Peyer's patch (tissue), 4 donors: ENCODE results near the gene CCN2.

Experiments
- CTCF ChIP-seq, 6 experiments: fragments of 450-650 bp in 4 of 6; fragments of 200-600 bp in 2 of 6; sonication (generic) in 1 of 6; IDR thresholded peaks; one replicate each; pipeline ENCODE4 v1.5.1; 2017 to 2019; ENCODE audit warnings: antibody characterized with exemption in 6 of 6, mild to moderate bottlenecking in 3 of 6, moderate library complexity in 1 of 6
- POLR2A ChIP-seq, 2 donors: fragments of 450-650 bp; IDR thresholded peaks; one replicate each; pipeline ENCODE4 v1.5.1; 2017; ENCODE audit warnings: antibody characterized with exemption in 2 of 2, mild to moderate bottlenecking in 2 of 2, moderate library complexity in 2 of 2

DNA sequence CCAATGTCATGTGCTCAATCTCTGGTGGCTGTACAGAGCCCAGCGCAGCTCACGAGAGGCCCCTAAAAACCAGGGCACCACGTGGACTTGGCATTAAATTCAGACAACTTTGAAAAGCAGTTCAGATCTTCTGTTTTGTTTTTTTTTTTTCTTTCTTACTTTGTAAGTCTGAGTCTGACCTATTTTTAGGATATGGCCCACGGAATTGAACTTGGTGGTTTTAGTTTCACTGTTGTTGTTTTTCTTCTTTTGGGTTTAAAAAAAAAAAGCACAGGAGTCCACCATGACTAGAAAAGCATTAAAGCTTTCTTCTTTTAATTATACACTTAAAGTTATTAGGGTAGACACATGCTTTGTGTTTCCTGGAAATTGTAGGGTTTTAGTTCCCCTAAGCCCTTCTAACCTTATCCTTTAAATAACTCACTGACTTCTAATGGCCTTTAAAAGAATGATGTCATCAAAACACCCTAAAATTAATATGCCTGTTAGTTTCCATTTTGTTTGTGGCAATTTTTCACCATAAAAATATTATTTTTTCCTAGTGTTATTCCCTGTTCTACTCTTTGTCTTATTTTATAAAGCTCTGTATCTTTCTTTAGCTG, 48.5 kb upstream of the CCN2 start:
- no peak for TF ChIP-seq CTCF (IDR thresholded peaks at IDR 0.05)
- TF ChIP-seq POLR2A (IDR thresholded peaks at IDR 0.05): no peak
